Stimulated activated CD8-positive, alpha-beta memory T cell treated with anti-CD3 and anti-CD28 coated beads, Interleukin-7, amount 100 ng/mL, for 4 hours (primary cell): ENCODE results near the gene TMEM135.

Experiments
- DNase-seq, 2 donors: peaks; one replicate each; pipeline ENCODE4 v3.0.0-alpha.2; 2020; ENCODE audit warnings: low read depth in 2 of 2

TMEM135 gene

DNA sequence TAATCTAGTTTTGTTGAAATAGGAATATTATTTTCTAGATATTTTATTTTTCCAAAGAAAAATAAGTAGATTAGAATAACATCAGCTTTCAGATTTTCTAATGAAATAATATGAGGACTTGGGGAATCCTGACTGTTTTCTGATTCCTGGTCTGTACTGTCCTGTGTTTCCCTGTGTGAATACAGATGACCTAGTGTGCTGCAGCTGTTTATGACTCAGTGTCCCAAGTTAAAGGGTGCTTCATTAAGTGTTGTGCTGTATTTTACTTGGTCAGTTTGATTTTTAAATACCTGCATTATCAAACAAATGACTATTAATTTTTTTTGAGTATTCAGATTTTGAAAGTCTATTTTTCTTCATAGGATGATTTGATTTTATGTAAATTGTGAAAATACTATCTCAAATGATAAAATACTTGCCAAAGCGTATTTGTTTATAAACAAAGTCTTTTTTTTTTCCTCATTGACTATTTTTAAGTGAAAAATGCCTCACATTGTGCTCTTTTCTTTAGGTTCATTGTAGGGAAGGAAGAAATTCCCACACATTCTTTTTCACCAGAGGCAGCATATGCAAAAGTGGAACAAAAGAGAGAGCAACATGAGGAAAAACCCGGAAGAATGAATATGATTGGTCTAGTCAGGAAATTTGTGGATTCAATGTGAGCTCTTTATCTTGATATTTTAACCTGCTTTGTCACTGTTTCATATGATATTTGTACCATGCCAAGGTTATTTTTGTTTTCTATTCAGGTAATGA lies 264.2 kb downstream of the TMEM135 start:
- no peak for DNase-seq

DNA sequence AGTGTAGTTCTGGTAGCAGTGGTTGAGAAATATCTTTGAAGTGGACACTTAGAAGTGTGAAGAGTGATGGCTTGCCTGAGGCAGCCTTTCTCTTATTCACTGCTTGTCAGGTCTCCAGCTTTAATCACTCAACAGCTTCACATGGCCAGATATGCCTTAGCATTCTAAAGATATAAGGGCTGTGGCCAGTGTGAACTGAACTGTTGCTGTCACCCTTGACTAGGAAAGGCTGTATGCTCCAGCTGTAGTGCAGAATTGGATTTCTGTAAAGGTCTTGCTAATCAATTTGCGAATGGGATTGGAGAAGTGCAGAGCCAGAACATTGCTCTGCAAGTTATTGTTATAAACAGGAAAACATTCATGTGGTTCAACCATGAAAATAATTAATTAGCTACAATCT lies 266.7 kb downstream of the TMEM135 start:
- DNase-seq: no peak

DNA sequence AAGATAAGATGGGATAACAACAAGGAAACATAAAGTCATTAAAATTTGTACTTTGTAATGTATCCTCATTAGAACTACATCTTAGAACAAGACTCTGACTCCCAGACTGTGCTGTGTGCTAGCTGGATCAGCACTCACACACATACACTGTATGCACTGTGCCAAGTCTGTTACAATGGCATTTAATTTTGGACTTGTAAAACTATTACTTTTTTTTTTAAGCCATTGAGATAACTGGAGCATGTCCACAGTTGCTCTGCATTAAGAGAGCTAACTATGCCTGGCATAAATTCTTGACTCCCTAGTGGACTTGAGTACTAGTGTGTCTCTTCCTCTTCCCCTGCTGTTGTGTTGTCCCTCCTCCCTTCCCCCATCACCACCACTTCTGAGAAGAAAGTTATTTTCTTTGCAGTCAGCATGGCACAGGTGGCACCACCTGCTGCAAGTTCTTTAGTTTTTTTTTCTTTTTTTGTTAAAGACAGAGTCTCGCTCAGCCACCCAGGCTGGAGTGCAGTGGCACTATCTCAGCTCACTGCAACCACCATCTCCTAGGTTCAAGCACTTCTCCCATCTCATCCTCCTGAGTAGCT lies 268.6 kb downstream of the TMEM135 start:
- DNase-seq: no peak

DNA sequence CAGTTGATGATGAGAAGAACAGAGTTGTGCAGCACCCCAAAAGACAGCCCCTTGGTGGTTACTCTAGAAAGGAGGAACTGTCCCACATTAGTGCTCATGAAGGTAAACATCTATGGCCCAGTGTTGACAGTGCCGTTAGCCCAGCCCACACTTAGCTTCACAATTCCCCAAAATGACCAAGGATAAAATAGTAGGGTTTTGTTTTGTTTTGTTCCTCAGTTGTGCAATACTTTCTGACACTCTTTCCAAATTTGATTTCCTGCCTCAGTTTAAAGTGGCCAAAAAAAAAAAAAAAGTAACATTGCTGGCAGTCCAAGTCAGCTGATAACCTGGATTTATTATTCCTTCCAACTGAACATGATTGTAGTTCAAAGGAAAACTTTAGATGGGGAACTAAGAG lies 269.4 kb downstream of the TMEM135 start:
- DNase-seq: no peak

DNA sequence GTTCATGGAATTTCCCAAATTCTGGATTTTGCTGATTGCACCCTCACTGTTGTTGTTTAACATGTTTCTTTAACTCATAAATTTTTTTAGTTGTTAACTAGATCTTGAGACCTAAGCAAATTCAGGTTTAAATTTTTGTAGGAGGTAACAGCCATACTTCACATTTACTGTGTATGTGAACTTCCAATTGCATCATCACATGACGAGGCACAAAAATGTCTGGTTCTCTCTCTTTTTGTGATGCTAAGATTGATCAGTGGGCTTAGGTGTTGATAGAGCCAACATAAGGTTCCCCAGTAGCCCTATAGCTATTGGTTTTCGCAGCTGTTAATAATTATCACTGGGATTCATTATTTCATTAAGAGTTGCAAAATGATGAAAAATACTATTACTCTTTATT lies 277.5 kb downstream of the TMEM135 start:
- no peak for DNase-seq

DNA sequence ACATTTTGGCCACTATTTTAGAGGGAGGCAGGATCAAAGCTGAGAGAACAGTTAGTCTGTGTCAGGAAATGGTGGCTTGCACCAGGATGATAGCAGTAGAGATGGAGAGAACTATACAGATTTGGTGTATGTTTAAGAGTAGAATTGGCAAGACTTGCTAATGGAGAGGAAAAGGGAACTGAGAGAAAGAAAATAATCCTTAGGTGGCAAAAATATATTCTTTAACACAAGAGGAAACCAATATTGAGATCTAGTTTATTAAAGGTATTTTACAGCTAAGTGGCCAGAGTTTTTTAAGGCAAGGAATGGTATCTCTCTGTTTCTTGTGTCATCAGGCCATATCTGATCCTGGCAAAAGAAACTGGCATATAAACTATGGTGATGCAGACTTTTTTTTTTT lies 278.8 kb downstream of the TMEM135 start:
- DNase-seq: no peak

- no peak for DNase-seq
These were observed 279.7 kb downstream of the TMEM135 start for GRCh38 chr11:87317441-87317840.

GRCh38 chr11:87320123-87320522 lies 282.4 kb downstream of the TMEM135 start:
- no peak for DNase-seq

GRCh38 chr11:87322568-87322967 lies 284.8 kb downstream of the TMEM135 start:
- DNase-seq: no peak

DNA sequence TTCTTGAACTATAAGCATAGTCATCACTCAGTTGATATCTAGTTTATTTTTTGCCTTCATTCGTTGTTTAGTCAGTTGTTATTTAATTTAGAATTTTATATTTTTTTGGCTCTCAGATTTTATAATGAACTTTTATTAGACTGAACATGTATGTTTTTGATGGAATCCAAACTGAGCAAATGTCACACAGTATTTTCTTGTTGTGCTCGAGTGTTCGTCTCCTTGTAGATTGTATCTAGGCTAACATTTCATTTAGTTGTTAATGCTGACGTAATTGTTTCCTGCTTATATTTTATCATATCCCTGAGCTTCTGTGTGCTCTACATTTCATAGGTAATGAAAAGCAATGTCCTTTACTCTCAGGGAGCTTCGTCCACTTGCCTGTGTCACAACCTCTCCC lies 286.2 kb downstream of the TMEM135 start:
- no peak for DNase-seq

GRCh38 chr11:87324817-87325489 lies 287.2 kb downstream of the TMEM135 start:
- DNase-seq: no peak

- no peak for DNase-seq
These were observed 287.7 kb downstream of the TMEM135 start for GRCh38 chr11:87325490-87325872.

DNA sequence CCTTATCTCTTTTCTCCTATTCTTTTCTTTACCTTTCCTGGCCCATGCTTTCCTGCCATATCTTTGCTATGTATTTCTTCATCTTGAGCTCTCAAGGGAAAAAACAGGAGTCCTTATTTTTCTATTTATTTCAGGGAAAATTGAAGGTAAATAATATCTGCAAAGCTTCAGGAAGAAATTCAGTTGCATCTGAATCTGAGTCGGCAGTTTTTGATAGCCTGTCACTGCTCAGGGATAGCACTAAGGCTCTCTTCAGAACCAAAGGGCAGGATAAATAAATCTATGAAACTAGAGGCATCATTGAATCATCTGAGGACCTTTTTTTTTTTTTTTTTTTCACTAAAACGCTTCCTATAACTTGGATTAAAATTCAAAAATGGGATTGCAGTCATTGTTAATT lies 288.9 kb downstream of the TMEM135 start:
- DNase-seq: no peak

DNA sequence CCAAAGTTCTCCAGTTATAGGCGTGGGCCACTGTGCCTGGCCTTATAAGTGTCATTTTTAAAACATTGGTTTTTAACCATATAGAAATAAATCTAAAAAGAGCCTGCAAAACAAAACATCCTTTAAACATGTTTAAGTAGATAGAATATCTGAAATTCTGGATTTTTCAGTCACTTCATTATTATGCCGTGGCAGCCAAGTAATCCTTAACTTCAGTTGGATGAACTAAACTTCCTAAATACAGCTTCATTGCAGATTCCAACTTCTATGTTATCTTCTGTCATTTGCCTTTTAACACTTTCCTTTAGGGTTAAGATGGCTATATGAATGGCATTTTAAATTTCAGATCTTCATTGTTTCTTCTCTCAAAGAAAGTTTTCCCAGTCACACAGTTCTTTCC lies 291.4 kb downstream of the TMEM135 start:
- DNase-seq: no peak

GRCh38 chr11:87330187-87330601 lies 292.5 kb downstream of the TMEM135 start:
- DNase-seq: no peak

DNA sequence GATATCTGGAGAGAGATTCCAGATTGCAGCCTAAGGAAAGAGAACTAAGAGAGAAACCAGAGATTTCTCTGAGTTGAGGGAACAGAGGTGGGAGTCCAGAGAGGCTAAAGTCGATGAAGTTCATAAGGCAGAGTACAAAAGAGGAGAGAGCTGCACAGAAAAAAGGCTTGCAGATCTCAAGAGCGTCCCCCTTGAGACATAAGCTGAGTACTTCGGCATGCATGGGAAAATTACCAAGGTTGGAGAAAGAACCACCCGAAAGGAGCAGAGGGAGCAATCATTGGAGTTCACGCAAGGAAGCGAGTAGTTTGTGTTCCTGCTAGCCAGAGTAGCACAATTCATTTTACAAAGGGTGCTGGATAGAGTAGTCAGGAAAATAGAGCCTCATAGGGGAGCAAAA lies 293.5 kb downstream of the TMEM135 start:
- no peak for DNase-seq

DNA sequence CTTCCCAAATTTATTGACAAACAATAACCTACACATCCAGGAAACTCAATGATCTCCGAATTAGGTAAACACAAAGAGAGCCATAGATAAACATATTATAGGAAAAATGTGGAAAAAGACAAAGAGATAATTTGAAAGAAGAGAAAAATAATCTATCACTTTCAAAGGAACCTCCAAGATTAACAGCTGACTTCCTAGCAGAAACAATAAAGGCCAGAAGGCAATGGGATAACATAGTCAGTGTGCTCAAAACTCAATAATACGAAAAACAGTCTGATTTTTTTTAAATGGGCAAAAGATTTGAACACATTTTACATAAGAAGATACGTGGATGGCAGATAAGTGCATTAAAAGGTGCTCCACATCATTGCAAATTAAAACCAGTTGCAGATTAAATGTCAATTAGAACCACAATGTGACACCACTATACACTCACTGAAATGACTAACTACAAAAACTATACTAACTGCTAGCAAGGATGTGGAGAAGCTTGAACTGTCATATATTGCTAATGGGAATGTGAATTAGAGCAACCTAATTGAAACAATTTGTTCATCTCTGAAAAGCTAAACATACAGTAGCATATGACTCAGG lies 300.4 kb downstream of the TMEM135 start:
- no peak for DNase-seq

DNA sequence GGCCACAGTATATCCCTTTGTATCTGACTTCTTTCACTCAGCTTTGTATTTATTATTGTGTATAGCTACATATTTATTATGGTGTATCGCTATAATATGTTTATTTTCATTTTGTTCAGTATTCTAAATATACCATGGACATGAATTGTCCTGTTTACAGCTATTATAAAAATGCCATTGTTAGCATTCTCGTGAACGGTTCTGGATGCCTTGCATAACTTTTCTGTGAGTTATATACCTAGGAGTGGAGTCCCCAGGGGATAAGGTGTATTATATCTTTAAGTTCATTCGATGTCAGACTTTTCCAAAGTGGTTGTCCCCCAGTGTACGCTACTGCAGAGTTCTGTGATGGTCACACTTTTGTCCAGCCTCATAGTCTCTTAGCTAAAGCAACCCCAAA lies 301.7 kb downstream of the TMEM135 start:
- DNase-seq: no peak

DNA sequence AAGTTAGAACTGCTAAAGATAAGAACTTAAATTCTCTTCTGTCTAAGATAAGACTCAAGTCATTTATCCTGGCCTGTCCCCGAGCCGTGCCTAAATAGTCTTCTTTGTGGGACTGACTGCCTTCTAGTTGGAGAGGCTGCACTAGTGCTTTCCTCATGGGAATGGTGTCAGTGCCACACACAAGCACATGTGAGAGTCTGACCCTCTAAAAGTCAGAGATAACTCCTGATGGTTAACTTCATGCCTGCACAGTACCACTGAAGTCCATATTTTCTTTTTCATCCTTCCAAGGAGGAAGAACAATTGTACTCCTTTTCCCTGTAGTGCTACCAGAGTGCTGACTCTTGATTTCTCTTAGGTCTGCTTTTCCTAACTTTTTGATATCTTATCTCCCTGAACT lies 309.7 kb downstream of the TMEM135 start:
- no peak for DNase-seq

- no peak for DNase-seq
These were observed 310.1 kb downstream of the TMEM135 start for GRCh38 chr11:87347854-87348253.

GRCh38 chr11:87351676-87352075 lies 313.9 kb downstream of the TMEM135 start:
- DNase-seq: no peak

DNA sequence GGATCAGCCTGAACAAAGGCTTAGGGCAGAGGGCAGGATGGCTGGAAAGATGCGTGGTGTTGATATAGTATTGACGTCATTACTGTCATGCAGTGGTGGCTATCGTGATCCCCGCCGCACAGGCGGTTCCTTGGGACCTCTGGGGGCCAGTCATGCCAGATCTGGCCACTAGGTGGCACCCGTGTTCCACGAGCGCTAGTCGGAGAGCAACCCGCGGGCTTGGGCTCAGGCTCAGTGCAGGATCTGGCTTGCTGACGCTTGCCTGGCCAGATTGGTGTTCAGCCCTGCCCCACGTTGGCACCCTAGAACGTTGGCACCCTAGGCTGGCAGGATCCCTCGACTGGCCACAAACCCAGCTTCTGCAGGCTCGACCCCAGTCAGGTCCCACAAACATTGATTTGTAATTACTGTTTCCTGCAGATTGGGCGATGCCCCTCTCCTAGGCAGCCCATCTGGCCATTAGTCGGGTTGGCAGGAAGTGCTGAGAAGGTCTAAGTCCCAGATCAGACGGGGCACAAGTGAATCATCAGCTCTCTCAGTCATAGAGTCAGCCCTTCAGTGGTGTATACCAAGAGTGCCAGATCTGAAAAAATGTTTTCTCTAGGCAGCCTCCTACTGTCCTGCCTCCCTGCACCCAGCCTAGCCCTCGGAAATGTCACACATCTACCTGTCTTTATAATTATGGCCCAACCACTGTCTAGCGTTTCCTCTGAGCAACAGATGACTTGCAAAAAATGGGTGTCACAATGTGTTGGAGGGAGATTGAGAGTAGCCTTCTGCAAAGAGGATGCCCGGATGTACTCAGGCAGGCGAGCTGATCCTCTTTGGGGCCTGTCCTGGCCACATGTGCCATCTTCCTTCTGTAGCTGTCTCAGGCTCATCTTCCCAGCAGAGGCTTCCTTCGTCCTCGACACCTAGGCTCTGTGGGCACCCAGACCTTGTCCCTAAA lies 315.3 kb downstream of the TMEM135 start:
- peak; percentile 58 to 63 for DNase-seq
